ENCODE measurements around the gene ADAM30.
A peak's percentile ranks its signal among the peaks of the same experiment; 100 is the strongest.

The ADAM30 gene

GRCh38 chr1:119878171-119878570 is 18.1 kb downstream of the ADAM30 start:
- TF ChIP-seq MYC (IDR thresholded peaks at IDR 0.05; ENCODE audit: low read depth, low read length) = no peak
- DNase-seq (ENCODE audit: low read depth) = no peak
- no peak overlapping the region for H3K4me3 ChIP-seq (ENCODE audit: low read depth, low read length)

DNA sequence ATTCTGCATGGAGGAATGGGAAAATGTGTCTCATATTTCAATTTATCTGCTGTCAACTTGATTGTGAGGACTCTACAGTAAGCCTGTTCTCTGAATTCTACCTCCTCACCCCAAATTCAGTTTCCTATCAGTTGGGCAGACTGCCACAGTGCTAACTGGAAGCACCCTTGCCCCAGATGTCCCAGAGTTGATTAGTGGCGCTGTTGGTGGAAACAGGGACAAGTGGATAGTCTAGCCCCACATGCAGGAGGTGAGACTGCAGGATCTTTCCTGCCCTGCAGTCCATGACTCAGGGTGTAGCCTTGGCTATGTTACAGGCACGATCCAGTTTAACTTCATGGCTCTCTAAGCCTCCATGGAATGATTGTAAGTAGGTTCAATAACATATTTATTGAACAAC is 22.1 kb downstream of the ADAM30 start:
- TF ChIP-seq POLR2A (IDR thresholded peaks at IDR 0.05; ENCODE audit: extremely low read depth, insufficient read length) = no peak
- no peak for TF ChIP-seq MYC (IDR thresholded peaks at IDR 0.05; ENCODE audit: low read depth, low read length)
- TF ChIP-seq, protein P1, sequence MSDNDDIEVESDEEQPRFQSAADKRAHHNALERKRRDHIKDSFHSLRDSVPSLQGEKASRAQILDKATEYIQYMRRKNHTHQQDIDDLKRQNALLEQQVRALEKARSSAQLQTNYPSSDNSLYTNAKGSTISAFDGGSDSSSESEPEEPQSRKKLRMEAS (IDR thresholded peaks at IDR 0.05; ENCODE audit: low read depth, low read length) = no peak
- TF ChIP-seq, protein P2, sequence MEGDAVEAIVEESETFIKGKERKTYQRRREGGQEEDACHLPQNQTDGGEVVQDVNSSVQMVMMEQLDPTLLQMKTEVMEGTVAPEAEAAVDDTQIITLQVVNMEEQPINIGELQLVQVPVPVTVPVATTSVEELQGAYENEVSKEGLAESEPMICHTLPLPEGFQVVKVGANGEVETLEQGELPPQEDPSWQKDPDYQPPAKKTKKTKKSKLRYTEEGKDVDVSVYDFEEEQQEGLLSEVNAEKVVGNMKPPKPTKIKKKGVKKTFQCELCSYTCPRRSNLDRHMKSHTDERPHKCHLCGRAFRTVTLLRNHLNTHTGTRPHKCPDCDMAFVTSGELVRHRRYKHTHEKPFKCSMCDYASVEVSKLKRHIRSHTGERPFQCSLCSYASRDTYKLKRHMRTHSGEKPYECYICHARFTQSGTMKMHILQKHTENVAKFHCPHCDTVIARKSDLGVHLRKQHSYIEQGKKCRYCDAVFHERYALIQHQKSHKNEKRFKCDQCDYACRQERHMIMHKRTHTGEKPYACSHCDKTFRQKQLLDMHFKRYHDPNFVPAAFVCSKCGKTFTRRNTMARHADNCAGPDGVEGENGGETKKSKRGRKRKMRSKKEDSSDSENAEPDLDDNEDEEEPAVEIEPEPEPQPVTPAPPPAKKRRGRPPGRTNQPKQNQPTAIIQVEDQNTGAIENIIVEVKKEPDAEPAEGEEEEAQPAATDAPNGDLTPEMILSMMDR (IDR thresholded peaks at IDR 0.05; ENCODE audit: low read depth, low read length) = no peak
- H3K4me3 ChIP-seq (ENCODE audit: low read depth, low read length) = no peak overlapping the region
- no peak for DNase-seq (ENCODE audit: low read depth)

GRCh38 chr1:119873135-119874015 is 22.9 kb downstream of the ADAM30 start:
- no peak overlapping the region for H3K4me3 ChIP-seq (ENCODE audit: low read depth, low read length)
- DNase-seq (ENCODE audit: low read depth) = peak; percentile 76
- TF ChIP-seq, protein P1 (IDR thresholded peaks at IDR 0.05; ENCODE audit: low read depth, low read length) = peak; percentile 10; the same call in 1 of the 2 replicates
- TF ChIP-seq MYC (IDR thresholded peaks at IDR 0.05; ENCODE audit: low read depth, low read length) = no peak

DNA sequence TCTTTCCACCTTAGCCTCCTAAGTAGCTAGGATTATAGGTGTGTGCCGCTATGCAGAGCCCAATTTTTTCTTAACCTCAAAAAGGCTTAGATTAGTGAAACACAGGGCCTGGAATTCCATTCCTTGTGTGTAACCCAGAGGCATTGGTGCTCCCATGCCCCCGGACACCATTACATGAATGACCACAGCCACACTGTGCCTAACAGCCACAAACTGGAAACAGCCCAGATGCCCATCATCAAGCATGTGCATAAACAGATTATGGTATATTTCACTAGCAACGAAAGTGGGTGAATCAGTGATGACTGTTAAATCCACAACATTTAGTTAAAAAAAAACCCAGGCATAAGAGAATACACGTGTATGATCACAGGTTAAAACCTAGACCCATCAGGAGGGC is 24.4 kb downstream of the ADAM30 start:
- TF ChIP-seq, protein P1 (IDR thresholded peaks at IDR 0.05; ENCODE audit: low read depth, low read length) = no peak
- TF ChIP-seq POLR2A (IDR thresholded peaks at IDR 0.05; ENCODE audit: extremely low read depth, insufficient read length) = no peak
- TF ChIP-seq MYC (IDR thresholded peaks at IDR 0.05; ENCODE audit: low read depth, low read length) = no peak
- TF ChIP-seq, protein P2 (IDR thresholded peaks at IDR 0.05; ENCODE audit: low read depth, low read length) = no peak
- no peak for DNase-seq (ENCODE audit: low read depth)
- no peak overlapping the region for H3K4me3 ChIP-seq (ENCODE audit: low read depth, low read length)

DNA sequence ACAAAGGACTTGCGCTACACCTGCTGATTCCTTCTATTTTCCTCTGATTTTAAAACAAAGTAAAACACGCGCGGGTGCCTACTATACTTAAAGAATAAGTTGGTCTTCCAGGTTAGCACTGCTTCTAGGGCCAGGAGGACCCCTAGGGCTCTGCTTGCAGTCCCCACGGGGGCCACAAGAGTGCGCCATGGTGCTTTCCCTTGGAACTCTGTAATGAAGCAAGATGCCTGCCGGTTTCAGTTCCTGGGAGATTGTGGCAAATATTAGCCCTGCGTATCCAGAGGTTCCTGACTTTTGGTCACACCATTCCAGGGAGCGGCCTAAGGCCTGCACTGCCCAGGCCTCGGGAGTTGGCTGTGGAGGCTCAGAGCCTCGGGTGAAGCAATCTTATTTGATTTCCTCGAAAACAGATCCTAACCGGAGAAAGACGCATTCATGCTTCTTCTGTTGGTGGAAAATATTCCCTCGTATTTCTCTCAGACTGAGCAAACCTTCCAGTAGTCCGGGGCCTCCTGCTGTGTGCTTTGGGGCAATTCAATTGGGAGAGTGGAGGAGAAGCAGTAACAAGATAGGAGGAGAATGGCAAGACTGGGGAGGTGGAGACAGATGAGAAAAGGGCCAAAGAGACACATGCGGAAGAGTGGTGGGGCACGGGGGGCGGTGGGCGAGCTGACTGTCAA is 25.3 kb downstream of the ADAM30 start:
- H3K4me3 ChIP-seq (ENCODE audit: low read depth, low read length) = no peak overlapping the region
- TF ChIP-seq, protein P1 (IDR thresholded peaks at IDR 0.05; ENCODE audit: low read depth, low read length) = 0 out of 2 replicates have a peak, but pooled peaks have one; percentile 16
- no peak for TF ChIP-seq POLR2A (IDR thresholded peaks at IDR 0.05; ENCODE audit: extremely low read depth, insufficient read length)
- TF ChIP-seq, protein P2 (IDR thresholded peaks at IDR 0.05; ENCODE audit: low read depth, low read length) = peak; percentile 98
- DNase-seq (ENCODE audit: low read depth) = peak; percentile 76

DNA sequence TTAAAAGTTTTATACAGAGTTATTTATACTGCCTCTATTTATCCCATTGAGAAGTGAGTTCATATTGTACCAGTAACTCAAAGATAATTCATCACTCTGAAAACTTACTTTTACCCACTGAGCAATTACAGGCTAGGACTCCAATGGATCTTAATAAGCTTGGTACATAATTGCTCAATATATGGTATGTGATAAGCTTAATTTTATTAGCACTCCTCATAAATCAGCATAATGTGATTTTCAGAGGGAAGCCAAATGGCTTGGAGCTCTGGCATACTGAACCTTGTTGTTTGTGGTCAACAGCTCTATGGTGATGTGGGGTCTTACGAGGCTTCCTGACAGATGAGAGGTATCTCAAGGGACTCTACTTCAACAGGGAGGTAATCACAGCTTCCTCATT is 26.3 kb downstream of the ADAM30 start:
- DNase-seq (ENCODE audit: low read depth) = no peak
- H3K4me3 ChIP-seq (ENCODE audit: low read depth, low read length) = no peak overlapping the region
- no peak for TF ChIP-seq MYC (IDR thresholded peaks at IDR 0.05; ENCODE audit: low read depth, low read length)
- TF ChIP-seq, protein P1 (IDR thresholded peaks at IDR 0.05; ENCODE audit: low read depth, low read length) = no peak
- TF ChIP-seq, protein P2 (IDR thresholded peaks at IDR 0.05; ENCODE audit: low read depth, low read length) = no peak
- no peak for TF ChIP-seq POLR2A (IDR thresholded peaks at IDR 0.05; ENCODE audit: extremely low read depth, insufficient read length)

Measured in NB4 (cell line).